HEK293 (cell line): ENCODE results near the gene MORC1.

ENCODE experiments used
- CTCF ChIA-PET: fragments of 350-600 bp; formaldehyde crosslinking; extraction: SDS; loops from one replicate; lab custom pipeline; 2021; ENCODE audit warnings: antibody characterized with exemption; lab: Yijun Ruan, JAX
- POLR2A ChIA-PET: fragments of 300-600 bp; formaldehyde crosslinking; extraction: SDS; loops from one replicate; lab custom pipeline; 2020; ENCODE audit warnings: antibody characterized with exemption, inconsistent platforms; lab: Yijun Ruan, JAX
- H3K27ac ChIP-seq: fragments of 200-500 bp; sonication (Bioruptor generic); 2 replicates; pipeline ENCODE4 v1.5.1; 2014; ENCODE audit warnings: low read depth, low read length, control low read depth, inconsistent platforms; ENCODE audit errors: extremely low read depth
- H3K36me3 ChIP-seq, 2 experiments: fragments of 200-500 bp in 1 of 2; sonication (Bioruptor generic) in 1 of 2; 1 replicate in 1 of 2; 2 replicates in 1 of 2; pipeline ENCODE4 v1.5.1; 2014 to 2017; ENCODE audit warnings: inconsistent platforms in 2 of 2, low read length in 2 of 2; ENCODE audit not compliant: control insufficient read depth in 2 of 2, insufficient read depth in 1 of 2
- H3K4me1 ChIP-seq: fragments of 200-500 bp; sonication (Bioruptor generic); 2 replicates; pipeline ENCODE4 v1.5.1; 2014; ENCODE audit warnings: mild to moderate bottlenecking, low read length, inconsistent platforms; ENCODE audit not compliant: control insufficient read depth, insufficient read depth
- H3K4me3 ChIP-seq: 2 replicates; pipeline ENCODE4 v1.5.1; 2011; ENCODE audit warnings: low read depth, mild to moderate bottlenecking, control low read depth, low read length, moderate library complexity
- H3K9me3 ChIP-seq: fragments of 200-500 bp; sonication (Bioruptor generic); 2 replicates; pipeline ENCODE4 v1.5.1; 2014; ENCODE audit warnings: low read depth, low read length, inconsistent platforms; ENCODE audit not compliant: control insufficient read depth, insufficient read depth
- CTCF ChIP-seq: fragments of 450-650 bp; formaldehyde crosslinking; IDR thresholded peaks from 2 replicates; pipeline ENCODE4 v1.5.1; 2016; ENCODE audit warnings: missing biosample characterization, missing genetic modification characterization
- FEZF1 ChIP-seq: fragments of 450-650 bp; formaldehyde crosslinking; IDR thresholded peaks from 2 replicates; pipeline ENCODE4 v1.5.1; 2016; ENCODE audit warnings: missing biosample characterization, missing genetic modification characterization
- HOXA7 ChIP-seq: sonication (generic); formaldehyde crosslinking; IDR thresholded peaks from 2 replicates; pipeline ENCODE4 v1.8.1; 2022; ENCODE audit warnings: missing genetic modification reagents, borderline replicate concordance
- MYNN ChIP-seq: fragments of 450-650 bp; formaldehyde crosslinking; IDR thresholded peaks from 2 replicates; pipeline ENCODE4 v1.5.1; 2016; ENCODE audit warnings: missing biosample characterization, missing genetic modification characterization, borderline replicate concordance
- TSHZ1 ChIP-seq: fragments of 450-650 bp; formaldehyde crosslinking; IDR thresholded peaks from 2 replicates; pipeline ENCODE4 v1.5.1; 2016; ENCODE audit warnings: missing biosample characterization, missing genetic modification characterization, borderline replicate concordance
- ZBTB1 ChIP-seq: fragments of 450-650 bp; formaldehyde crosslinking; IDR thresholded peaks from 2 replicates; pipeline ENCODE4 v1.5.1; 2016; ENCODE audit warnings: missing biosample characterization, missing genetic modification characterization
- ZIC2 ChIP-seq: fragments of 450-650 bp; formaldehyde crosslinking; IDR thresholded peaks from 2 replicates; pipeline ENCODE4 v1.5.1; 2016; ENCODE audit warnings: missing biosample characterization, missing genetic modification characterization
- ZNF112 ChIP-seq: fragments of 450-650 bp; formaldehyde crosslinking; IDR thresholded peaks from 2 replicates; pipeline ENCODE4 v1.5.0; 2017; ENCODE audit warnings: missing biosample characterization, missing genetic modification characterization
- ZNF211 ChIP-seq: fragments of 450-650 bp; formaldehyde crosslinking; IDR thresholded peaks from 2 replicates; pipeline ENCODE4 v1.5.1; 2016; ENCODE audit warnings: low read depth, missing biosample characterization, missing genetic modification characterization
- ZNF214 ChIP-seq: fragments of 450-650 bp; formaldehyde crosslinking; IDR thresholded peaks from 2 replicates; pipeline ENCODE4 v1.5.1; 2017; ENCODE audit warnings: missing biosample characterization, mild to moderate bottlenecking, missing genetic modification characterization, borderline replicate concordance
- ZNF350 ChIP-seq: fragments of 450-650 bp; formaldehyde crosslinking; IDR thresholded peaks from 2 replicates; pipeline ENCODE4 v1.5.0; 2017; ENCODE audit warnings: missing biosample characterization, mild to moderate bottlenecking, missing genetic modification characterization
- ZNF488 ChIP-seq: fragments of 450-650 bp; formaldehyde crosslinking; IDR thresholded peaks from 2 replicates; pipeline ENCODE4 v1.5.1; 2016; ENCODE audit warnings: missing biosample characterization, missing genetic modification characterization
- ZNF501 ChIP-seq: fragments of 450-650 bp; formaldehyde crosslinking; IDR thresholded peaks from 2 replicates; pipeline ENCODE4 v1.5.1; 2016; ENCODE audit warnings: missing biosample characterization, missing genetic modification characterization
- ZNF558 ChIP-seq: fragments of 450-650 bp; formaldehyde crosslinking; IDR thresholded peaks from 2 replicates; pipeline ENCODE4 v1.5.1; 2016; ENCODE audit warnings: missing biosample characterization, missing genetic modification characterization
- ZNF792 ChIP-seq: fragments of 450-650 bp; formaldehyde crosslinking; IDR thresholded peaks from 2 replicates; pipeline ENCODE4 v1.5.1; 2016; ENCODE audit warnings: missing biosample characterization, missing genetic modification characterization

MORC1 gene

GRCh38 chr3:108953210-108953609 lies 164.7 kb downstream of the MORC1 start:
- ChIA-PET POLR2A (no interaction called here), CTCF (no interaction called here)
- Histone ChIP-seq H3K4me1 (no peaks in the 10 kb centered on the region), H3K27ac (no peak overlapping the region), H3K9me3 (no peaks in the 10 kb centered on the region), H3K36me3 (no peaks in the 10 kb centered on the region), H3K4me3 (no peak overlapping the region)
- no peak for TF ChIP-seq ZNF350 (tag by site-specific recombination)
- TF ChIP-seq ZNF211 (tag by site-specific recombination) = no peak
- TF ChIP-seq ZNF488 = no peak
- TF ChIP-seq ZNF501 (tag by site-specific recombination) = no peak
- TF ChIP-seq ZNF792 (tag by site-specific recombination) = no peak
- no peak for TF ChIP-seq FEZF1 (tag by site-specific recombination)
- no peak for TF ChIP-seq ZNF112 (tag by site-specific recombination)
- no peak for TF ChIP-seq MYNN (tag by site-specific recombination)

- no peak for TF ChIP-seq ZNF214 (tag by site-specific recombination)
- TF ChIP-seq TSHZ1 (tag by site-specific recombination) = no peak
- TF ChIP-seq ZIC2 (tag by site-specific recombination) = no peak
- TF ChIP-seq ZNF558 (tag by site-specific recombination) = no peak
- no peak for TF ChIP-seq CTCF (tag by site-specific recombination)
- TF ChIP-seq ZNF488 = no peak
- no peak for TF ChIP-seq HOXA7 (CRISPR knock-in tag)
- no peak for TF ChIP-seq ZBTB1 (tag by site-specific recombination)
- POLR2A ChIA-PET = no interaction called here
- Histone ChIP-seq H3K4me1 (no peaks in the 10 kb centered on the region), H3K4me3 (no peak overlapping the region), H3K27ac (no peak overlapping the region), H3K9me3 (no peaks in the 10 kb centered on the region), H3K36me3 (no peaks in the 10 kb centered on the region)
- CTCF ChIA-PET = interaction anchor here (0.5 to 0.7 kb wide), 3 partner anchors 55 to 462 kb away, joined by 3 to 5 read pairs (median 3); no protein-coding TSS in a partner anchor
Measured at GRCh38 chr3:108951820-108952501, 166.0 kb downstream of the MORC1 start.
